Measurements from ENCODE around the gene KIAA1671. TPM values are rescaled to one million over a fixed set of nuclear protein-coding genes. Genes with fewer than 3 reads are reported as not detected.

The KIAA1671 gene
- total and polyA plus RNA-seq, 9 of the 15 experiments (the other 6 are each of a cell fraction or from before 2014, with no cell fraction given), result under 0.01 to 0.11 (median 0.02) TPM; not detected in 5

DNA sequence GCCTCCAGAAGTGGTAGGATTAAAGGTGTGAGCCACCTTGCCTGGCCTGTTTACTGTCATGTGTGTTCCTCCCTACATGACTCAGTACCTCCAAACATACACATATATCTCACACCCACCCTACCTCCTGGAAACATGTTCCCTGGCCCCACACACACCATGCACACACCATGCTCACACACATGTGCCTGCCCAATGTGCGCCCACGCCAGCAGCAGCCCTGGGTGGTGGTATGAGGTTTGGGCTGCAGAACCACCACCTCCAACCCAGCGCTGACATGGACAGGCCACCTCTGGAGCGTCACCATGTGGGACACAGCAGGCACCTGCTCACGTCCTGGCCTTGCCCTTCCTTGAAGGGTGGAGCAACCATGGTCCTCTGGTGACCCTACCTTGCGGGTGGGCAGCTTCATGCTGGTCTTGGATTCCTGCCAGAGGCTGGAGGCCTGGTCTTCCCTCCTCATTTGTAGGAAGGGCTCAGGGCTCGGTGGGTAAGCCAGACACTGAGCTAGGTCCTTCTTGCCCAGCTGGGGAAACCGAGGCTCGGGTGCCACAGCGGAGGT is 37.9 kb downstream of the KIAA1671 start (continued):
- TF ChIP-seq, protein P1, sequence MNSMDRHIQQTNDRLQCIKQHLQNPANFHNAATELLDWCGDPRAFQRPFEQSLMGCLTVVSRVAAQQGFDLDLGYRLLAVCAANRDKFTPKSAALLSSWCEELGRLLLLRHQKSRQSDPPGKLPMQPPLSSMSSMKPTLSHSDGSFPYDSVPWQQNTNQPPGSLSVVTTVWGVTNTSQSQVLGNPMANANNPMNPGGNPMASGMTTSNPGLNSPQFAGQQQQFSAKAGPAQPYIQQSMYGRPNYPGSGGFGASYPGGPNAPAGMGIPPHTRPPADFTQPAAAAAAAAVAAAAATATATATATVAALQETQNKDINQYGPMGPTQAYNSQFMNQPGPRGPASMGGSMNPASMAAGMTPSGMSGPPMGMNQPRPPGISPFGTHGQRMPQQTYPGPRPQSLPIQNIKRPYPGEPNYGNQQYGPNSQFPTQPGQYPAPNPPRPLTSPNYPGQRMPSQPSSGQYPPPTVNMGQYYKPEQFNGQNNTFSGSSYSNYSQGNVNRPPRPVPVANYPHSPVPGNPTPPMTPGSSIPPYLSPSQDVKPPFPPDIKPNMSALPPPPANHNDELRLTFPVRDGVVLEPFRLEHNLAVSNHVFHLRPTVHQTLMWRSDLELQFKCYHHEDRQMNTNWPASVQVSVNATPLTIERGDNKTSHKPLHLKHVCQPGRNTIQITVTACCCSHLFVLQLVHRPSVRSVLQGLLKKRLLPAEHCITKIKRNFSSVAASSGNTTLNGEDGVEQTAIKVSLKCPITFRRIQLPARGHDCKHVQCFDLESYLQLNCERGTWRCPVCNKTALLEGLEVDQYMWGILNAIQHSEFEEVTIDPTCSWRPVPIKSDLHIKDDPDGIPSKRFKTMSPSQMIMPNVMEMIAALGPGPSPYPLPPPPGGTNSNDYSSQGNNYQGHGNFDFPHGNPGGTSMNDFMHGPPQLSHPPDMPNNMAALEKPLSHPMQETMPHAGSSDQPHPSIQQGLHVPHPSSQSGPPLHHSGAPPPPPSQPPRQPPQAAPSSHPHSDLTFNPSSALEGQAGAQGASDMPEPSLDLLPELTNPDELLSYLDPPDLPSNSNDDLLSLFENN (IDR thresholded peaks at IDR 0.05; ENCODE audit: low read depth in 2 of 2, low read length in 2 of 2), result no peak
- no peak for TF ChIP-seq POLR2AphosphoS2 (IDR thresholded peaks at IDR 0.05; ENCODE audit: low read length)

DNA sequence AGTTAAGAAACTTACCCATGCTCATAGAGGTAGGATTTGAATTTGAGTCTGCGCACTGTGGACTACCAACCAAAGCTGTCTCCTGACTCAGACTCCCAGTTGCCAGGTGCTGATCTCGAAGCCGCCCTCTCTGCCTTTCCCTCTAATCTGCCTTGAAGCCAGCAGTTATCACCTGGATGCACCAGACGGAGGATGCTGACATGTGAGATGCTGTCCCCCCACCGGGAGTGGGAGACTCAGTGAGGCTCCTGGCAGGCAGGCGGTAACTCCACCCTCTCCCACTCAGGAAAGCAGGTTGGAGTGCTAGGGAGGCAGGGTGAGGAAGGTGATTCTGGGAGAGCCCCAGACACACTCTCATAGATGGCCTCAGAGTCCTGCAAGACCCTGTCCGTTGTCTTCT is 40.4 kb downstream of the KIAA1671 start:
- Histone ChIP-seq H3K9me3 (replicated peaks; ENCODE audit: control insufficient read depth, insufficient read depth, low read depth, low read length) (no peaks in the 10 kb centered on the region), H3K79me2 (ENCODE audit: control insufficient read depth, insufficient read depth, low read length) (no peaks in the 10 kb centered on the region), H3K4me1 (replicated peaks in 1 of 2; ENCODE audit: control insufficient read depth in 2 of 2, insufficient read depth in 2 of 2, low read length in 2 of 2) (0 out of 5 replicates have a peak, but pooled peaks cover 0 to 2% of the 10 kb centered on the region in 2 experiments), H3K36me3 (ENCODE audit: control insufficient read depth, insufficient read depth, low read length) (no peaks in the 10 kb centered on the region), H4K20me1 (replicated peaks; ENCODE audit: control insufficient read depth, insufficient read depth, low read length) (no peaks in the 10 kb centered on the region), H3K9me1 (ENCODE audit: control insufficient read depth, insufficient read depth, low read length) (no peaks in the 10 kb centered on the region), H2AFZ (ENCODE audit: low read depth, low read length) (no peak overlapping the region), H3K27me3 (ENCODE audit: control insufficient read depth in 2 of 2, insufficient read depth in 2 of 2, low read length in 2 of 2) (peaks cover 5 to 13% of the 10 kb centered on the region in 2 experiments; a peak in 2 of 5 replicates), H3K4me3 (no peak overlapping the region), H3K9ac (ENCODE audit: insufficient read depth in 1 of 2, low read depth in 2 of 2, low read length in 2 of 2) (no peak overlapping the region), H3K4me2 (ENCODE audit: insufficient read depth, low read length) (no peak overlapping the region), H3K27ac (ENCODE audit: extremely low read depth, low read depth, low read length) (no peak overlapping the region)
- ChIA-PET POLR2A (no interaction called here), CTCF (ENCODE audit: low intra/inter-chr PET ratio) (no interaction called here)
- intact Hi-C loops (cut with micrococcal nuclease), result no loop called here
- ATAC-seq (no peak), DNase-seq (ENCODE audit: extremely low read depth in 1 of 4, low spot score in 3 of 4) (no peak), FAIRE-seq (no peak)
- 0% methylated on average over 5 of the region's 7 CpGs for WGBS (ENCODE audit: insufficient coverage, low coverage, missing lambda C conversion rate)
- TF ChIP-seq CHD4 (IDR thresholded peaks at IDR 0.05; ENCODE audit: insufficient read depth, insufficient replicate concordance, low read depth, low read length, poor library complexity, severe bottlenecking), result no peak
- TF ChIP-seq MAFK (IDR thresholded peaks at IDR 0.05; ENCODE audit: low read length), result no peak
- no peak for TF ChIP-seq MTA3 (IDR thresholded peaks at IDR 0.05; ENCODE audit: borderline replicate concordance)
- TF ChIP-seq NFYB (IDR thresholded peaks at IDR 0.05; ENCODE audit: extremely low read depth, insufficient read length), result no peak
- no peak for TF ChIP-seq ETS2 (tag; IDR thresholded peaks at IDR 0.05; ENCODE audit: borderline replicate concordance, poor library complexity, severe bottlenecking)
- no peak for TF ChIP-seq ETV1 (tag; conservative IDR thresholded peaks at IDR 0.05; ENCODE audit: low read depth)
- no peak for TF ChIP-seq CCAR2 (IDR thresholded peaks at IDR 0.05; ENCODE audit: low read depth, low read length)
- no peak for TF ChIP-seq ZNF57 (CRISPR knock-in tag; IDR thresholded peaks at IDR 0.05)
- no peak for TF ChIP-seq ZNF316 (IDR thresholded peaks at IDR 0.05)
- TF ChIP-seq ZNF174 (CRISPR knock-in tag; IDR thresholded peaks at IDR 0.05), result no peak
- TF ChIP-seq ZNF507 (tag; conservative IDR thresholded peaks at IDR 0.05), result no peak
- no peak for TF ChIP-seq U2AF2 (optimal IDR thresholded peaks at IDR 0.05; ENCODE audit: low read depth, low read length)
- TF ChIP-seq, protein P2, sequence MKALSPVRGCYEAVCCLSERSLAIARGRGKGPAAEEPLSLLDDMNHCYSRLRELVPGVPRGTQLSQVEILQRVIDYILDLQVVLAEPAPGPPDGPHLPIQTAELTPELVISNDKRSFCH (CRISPR knock-in tag; IDR thresholded peaks at IDR 0.05), result no peak
- TF ChIP-seq, protein P2 (tag; IDR thresholded peaks at IDR 0.05), result no peak
- no peak for TF ChIP-seq NFE2L1 (tag; IDR thresholded peaks at IDR 0.05; ENCODE audit: borderline replicate concordance, low read depth)
- no peak for TF ChIP-seq LARP7 (IDR thresholded peaks at IDR 0.05)
- BruUV-seq (replicated peaks), result no TSS peak
- in situ Hi-C loops (cut with MboI), result no loop called here
